ENCODE data around the gene MRPS16.

MRPS16 gene

GRCh38 chr10:73206385-73206784, 46.1 kb downstream of the MRPS16 start:
- no peaks in the 10 kb centered on the region for H3F3A ChIP-seq (ENCODE audit: insufficient read depth)
- no peaks in the 10 kb centered on the region for H3K9me2 ChIP-seq (replicated peaks; ENCODE audit: insufficient read depth, low read length)
- H3K27ac ChIP-seq (ENCODE audit: low read depth, low read length): no peak overlapping the region
- H3K36me3 ChIP-seq (ENCODE audit: low read length): no peaks in the 10 kb centered on the region
- no peaks in the 10 kb centered on the region for H3K79me2 ChIP-seq (ENCODE audit: insufficient read depth, low read length)
- H3K9me3 ChIP-seq (ENCODE audit: insufficient read depth, low read length): no peaks in the 10 kb centered on the region
- H3K4me3 ChIP-seq (ENCODE audit: insufficient read depth, low read length, poor library complexity, severe bottlenecking): no peak overlapping the region
- H3K9ac ChIP-seq (ENCODE audit: low read length): no peak overlapping the region
- no peaks in the 10 kb centered on the region for H3K27me3 ChIP-seq (ENCODE audit: low read length)
- no peak overlapping the region for H2AFZ ChIP-seq (ENCODE audit: low read depth, low read length, severe bottlenecking)
- H3K4me2 ChIP-seq (ENCODE audit: low read depth, low read length, poor library complexity, severe bottlenecking): no peak overlapping the region
- H4K20me1 ChIP-seq (ENCODE audit: low read depth, low read length): no peaks in the 10 kb centered on the region
- TF ChIP-seq, protein P1, sequence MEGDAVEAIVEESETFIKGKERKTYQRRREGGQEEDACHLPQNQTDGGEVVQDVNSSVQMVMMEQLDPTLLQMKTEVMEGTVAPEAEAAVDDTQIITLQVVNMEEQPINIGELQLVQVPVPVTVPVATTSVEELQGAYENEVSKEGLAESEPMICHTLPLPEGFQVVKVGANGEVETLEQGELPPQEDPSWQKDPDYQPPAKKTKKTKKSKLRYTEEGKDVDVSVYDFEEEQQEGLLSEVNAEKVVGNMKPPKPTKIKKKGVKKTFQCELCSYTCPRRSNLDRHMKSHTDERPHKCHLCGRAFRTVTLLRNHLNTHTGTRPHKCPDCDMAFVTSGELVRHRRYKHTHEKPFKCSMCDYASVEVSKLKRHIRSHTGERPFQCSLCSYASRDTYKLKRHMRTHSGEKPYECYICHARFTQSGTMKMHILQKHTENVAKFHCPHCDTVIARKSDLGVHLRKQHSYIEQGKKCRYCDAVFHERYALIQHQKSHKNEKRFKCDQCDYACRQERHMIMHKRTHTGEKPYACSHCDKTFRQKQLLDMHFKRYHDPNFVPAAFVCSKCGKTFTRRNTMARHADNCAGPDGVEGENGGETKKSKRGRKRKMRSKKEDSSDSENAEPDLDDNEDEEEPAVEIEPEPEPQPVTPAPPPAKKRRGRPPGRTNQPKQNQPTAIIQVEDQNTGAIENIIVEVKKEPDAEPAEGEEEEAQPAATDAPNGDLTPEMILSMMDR (IDR thresholded peaks at IDR 0.05; ENCODE audit: insufficient read depth, low read length, poor library complexity, severe bottlenecking): no peak
- TF ChIP-seq EZH2phosphoT487 (conservative IDR thresholded peaks at IDR 0.05; ENCODE audit: low read length): no peak

DNA sequence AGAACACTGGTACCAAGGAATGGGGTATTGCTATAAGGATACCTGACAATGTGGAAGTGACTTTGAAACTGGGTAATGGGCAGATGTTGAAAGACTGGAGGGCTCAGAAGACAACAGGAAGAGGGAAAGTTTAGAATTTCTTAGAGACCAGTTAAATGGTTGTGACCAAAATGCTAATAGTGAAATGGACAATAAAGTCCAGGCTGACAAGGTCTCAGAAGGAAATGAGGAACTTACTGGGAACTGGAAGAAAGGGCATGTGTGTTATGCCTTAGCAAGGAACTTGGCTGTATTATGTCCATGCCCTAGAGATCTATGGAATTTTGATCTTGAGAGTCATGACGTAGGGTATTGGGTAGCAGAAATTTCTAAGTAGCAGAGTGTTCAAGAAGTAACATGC, 46.6 kb downstream of the MRPS16 start:
- no peaks in the 10 kb centered on the region for H3K9me2 ChIP-seq (replicated peaks; ENCODE audit: insufficient read depth, low read length)
- H3K4me2 ChIP-seq (ENCODE audit: low read depth, low read length, poor library complexity, severe bottlenecking): no peak overlapping the region
- H3K9me3 ChIP-seq (ENCODE audit: insufficient read depth, low read length): no peaks in the 10 kb centered on the region
- no peak overlapping the region for H3K9ac ChIP-seq (ENCODE audit: low read length)
- no peak overlapping the region for H3K27ac ChIP-seq (ENCODE audit: low read depth, low read length)
- H3K4me3 ChIP-seq (ENCODE audit: insufficient read depth, low read length, poor library complexity, severe bottlenecking): no peak overlapping the region
- no peaks in the 10 kb centered on the region for H3K79me2 ChIP-seq (ENCODE audit: insufficient read depth, low read length)
- TF ChIP-seq, protein P1 (IDR thresholded peaks at IDR 0.05; ENCODE audit: insufficient read depth, low read length, poor library complexity, severe bottlenecking): no peak
- TF ChIP-seq EZH2phosphoT487 (conservative IDR thresholded peaks at IDR 0.05; ENCODE audit: low read length): no peak
- no peaks in the 10 kb centered on the region for H3K36me3 ChIP-seq (ENCODE audit: low read length)
- H3F3A ChIP-seq (ENCODE audit: insufficient read depth): no peaks in the 10 kb centered on the region
- no peaks in the 10 kb centered on the region for H3K27me3 ChIP-seq (ENCODE audit: low read length)
- H4K20me1 ChIP-seq (ENCODE audit: low read depth, low read length): no peaks in the 10 kb centered on the region
- H2AFZ ChIP-seq (ENCODE audit: low read depth, low read length, severe bottlenecking): no peak overlapping the region

- no peaks in the 10 kb centered on the region for H3K36me3 ChIP-seq (ENCODE audit: low read length)
- no peaks in the 10 kb centered on the region for H4K20me1 ChIP-seq (ENCODE audit: low read depth, low read length)
- H3K9me3 ChIP-seq (ENCODE audit: insufficient read depth, low read length): no peaks in the 10 kb centered on the region
- H3K27ac ChIP-seq (ENCODE audit: low read depth, low read length): no peak overlapping the region
- H3K4me2 ChIP-seq (ENCODE audit: low read depth, low read length, poor library complexity, severe bottlenecking): no peak overlapping the region
- H3K9me2 ChIP-seq (replicated peaks; ENCODE audit: insufficient read depth, low read length): no peaks in the 10 kb centered on the region
- H3K4me3 ChIP-seq (ENCODE audit: insufficient read depth, low read length, poor library complexity, severe bottlenecking): no peak overlapping the region
- no peaks in the 10 kb centered on the region for H3F3A ChIP-seq (ENCODE audit: insufficient read depth)
- H2AFZ ChIP-seq (ENCODE audit: low read depth, low read length, severe bottlenecking): no peak overlapping the region
- TF ChIP-seq, protein P1 (IDR thresholded peaks at IDR 0.05; ENCODE audit: insufficient read depth, low read length, poor library complexity, severe bottlenecking): no peak
- TF ChIP-seq EZH2phosphoT487 (conservative IDR thresholded peaks at IDR 0.05; ENCODE audit: low read length): no peak
- no peaks in the 10 kb centered on the region for H3K27me3 ChIP-seq (ENCODE audit: low read length)
- H3K9ac ChIP-seq (ENCODE audit: low read length): no peak overlapping the region
- H3K79me2 ChIP-seq (ENCODE audit: insufficient read depth, low read length): no peaks in the 10 kb centered on the region
Observed at GRCh38 chr10:73205081-73205480, 47.4 kb downstream of the MRPS16 start.
